ENCODE data around the gene GAS7. TPM values are rescaled to one million over a fixed set of nuclear protein-coding genes. Genes with fewer than 3 reads are reported as not detected.
A peak's percentile ranks its signal among the peaks of the same experiment; 100 is the strongest.

GAS7 gene
- total and polyA plus RNA-seq, 10 of the 15 experiments (the other 5 are each of a cell fraction or from before 2014, with no cell fraction given) = 2.3 to 53.4 (median 24.0) TPM

GRCh38 chr17:10156948-10157607, 41.3 kb downstream of the GAS7 start (continued):
- TF ChIP-seq, protein P1, sequence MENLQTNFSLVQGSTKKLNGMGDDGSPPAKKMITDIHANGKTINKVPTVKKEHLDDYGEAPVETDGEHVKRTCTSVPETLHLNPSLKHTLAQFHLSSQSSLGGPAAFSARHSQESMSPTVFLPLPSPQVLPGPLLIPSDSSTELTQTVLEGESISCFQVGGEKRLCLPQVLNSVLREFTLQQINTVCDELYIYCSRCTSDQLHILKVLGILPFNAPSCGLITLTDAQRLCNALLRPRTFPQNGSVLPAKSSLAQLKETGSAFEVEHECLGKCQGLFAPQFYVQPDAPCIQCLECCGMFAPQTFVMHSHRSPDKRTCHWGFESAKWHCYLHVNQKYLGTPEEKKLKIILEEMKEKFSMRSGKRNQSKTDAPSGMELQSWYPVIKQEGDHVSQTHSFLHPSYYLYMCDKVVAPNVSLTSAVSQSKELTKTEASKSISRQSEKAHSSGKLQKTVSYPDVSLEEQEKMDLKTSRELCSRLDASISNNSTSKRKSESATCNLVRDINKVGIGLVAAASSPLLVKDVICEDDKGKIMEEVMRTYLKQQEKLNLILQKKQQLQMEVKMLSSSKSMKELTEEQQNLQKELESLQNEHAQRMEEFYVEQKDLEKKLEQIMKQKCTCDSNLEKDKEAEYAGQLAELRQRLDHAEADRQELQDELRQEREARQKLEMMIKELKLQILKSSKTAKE (IDR thresholded peaks at IDR 0.05; ENCODE audit: low read depth, poor library complexity, severe bottlenecking) = peak; percentile 86
- 0 out of 2 replicates have a peak, but pooled peaks have one; percentile 59 for TF ChIP-seq MYB (IDR thresholded peaks at IDR 0.05; ENCODE audit: borderline replicate concordance, low read depth, low read length)
- TF ChIP-seq CUX1 (IDR thresholded peaks at IDR 0.05; ENCODE audit: insufficient replicate concordance, low read depth, low read length) = peak; percentile 34
- 0 out of 2 replicates have a peak, but pooled peaks have one; percentile 7 for TF ChIP-seq BACH1 (IDR thresholded peaks at IDR 0.05; ENCODE audit: borderline replicate concordance)
- TF ChIP-seq, protein P2, sequence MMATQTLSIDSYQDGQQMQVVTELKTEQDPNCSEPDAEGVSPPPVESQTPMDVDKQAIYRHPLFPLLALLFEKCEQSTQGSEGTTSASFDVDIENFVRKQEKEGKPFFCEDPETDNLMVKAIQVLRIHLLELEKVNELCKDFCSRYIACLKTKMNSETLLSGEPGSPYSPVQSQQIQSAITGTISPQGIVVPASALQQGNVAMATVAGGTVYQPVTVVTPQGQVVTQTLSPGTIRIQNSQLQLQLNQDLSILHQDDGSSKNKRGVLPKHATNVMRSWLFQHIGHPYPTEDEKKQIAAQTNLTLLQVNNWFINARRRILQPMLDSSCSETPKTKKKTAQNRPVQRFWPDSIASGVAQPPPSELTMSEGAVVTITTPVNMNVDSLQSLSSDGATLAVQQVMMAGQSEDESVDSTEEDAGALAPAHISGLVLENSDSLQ (IDR thresholded peaks at IDR 0.05) = peak; percentile 71
- peak; percentile 35 for TF ChIP-seq CREM (IDR thresholded peaks at IDR 0.05; ENCODE audit: low read depth)
- TF ChIP-seq POLR2A (IDR thresholded peaks at IDR 0.05; ENCODE audit: low read depth, low read length) = 0 out of 2 replicates have a peak, but pooled peaks have one; percentile 15
- TF ChIP-seq DPF2 (IDR thresholded peaks at IDR 0.05) = peak; percentile 95
- TF ChIP-seq IRF5 (IDR thresholded peaks at IDR 0.05; ENCODE audit: borderline replicate concordance) = no peak
- TF ChIP-seq HDGF (IDR thresholded peaks at IDR 0.05) = 0 out of 2 replicates have a peak, but pooled peaks have one; percentile 50
- no peak for TF ChIP-seq PML (IDR thresholded peaks at IDR 0.05; ENCODE audit: low read length)
- TF ChIP-seq RAD21 (IDR thresholded peaks at IDR 0.05; ENCODE audit: insufficient read depth, low read depth, low read length) = no peak
- peak; percentile 26; the same call in 1 of the 2 replicates for TF ChIP-seq RAD51 (IDR thresholded peaks at IDR 0.05)
- TF ChIP-seq BMI1 (IDR thresholded peaks at IDR 0.05; ENCODE audit: borderline replicate concordance) = no peak
- TF ChIP-seq, protein P3, sequence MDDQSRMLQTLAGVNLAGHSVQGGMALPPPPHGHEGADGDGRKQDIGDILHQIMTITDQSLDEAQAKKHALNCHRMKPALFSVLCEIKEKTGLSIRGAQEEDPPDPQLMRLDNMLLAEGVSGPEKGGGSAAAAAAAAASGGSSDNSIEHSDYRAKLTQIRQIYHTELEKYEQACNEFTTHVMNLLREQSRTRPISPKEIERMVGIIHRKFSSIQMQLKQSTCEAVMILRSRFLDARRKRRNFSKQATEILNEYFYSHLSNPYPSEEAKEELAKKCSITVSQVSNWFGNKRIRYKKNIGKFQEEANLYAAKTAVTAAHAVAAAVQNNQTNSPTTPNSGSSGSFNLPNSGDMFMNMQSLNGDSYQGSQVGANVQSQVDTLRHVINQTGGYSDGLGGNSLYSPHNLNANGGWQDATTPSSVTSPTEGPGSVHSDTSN (IDR thresholded peaks at IDR 0.05; ENCODE audit: insufficient replicate concordance, low read depth, low read length) = peak; percentile 75
- TF ChIP-seq POLR2AphosphoS2 (IDR thresholded peaks at IDR 0.05; ENCODE audit: low read depth, low read length) = no peak
- TF ChIP-seq TCF3 (IDR thresholded peaks at IDR 0.05; ENCODE audit: borderline replicate concordance, insufficient read depth, low read depth, low read length) = no peak
- TF ChIP-seq GABPA (IDR thresholded peaks at IDR 0.05; ENCODE audit: low read depth) = no peak
- TF ChIP-seq YY1 (IDR thresholded peaks at IDR 0.05; ENCODE audit: low read depth, low read length) = peak; percentile 53; the same call in 1 of the 2 replicates
